Measurements from ENCODE around the gene PLA2G1B. TPM values are rescaled to one million over a fixed set of nuclear protein-coding genes. Genes with fewer than 3 reads are reported as not detected.
A peak's percentile ranks its signal among the peaks of the same experiment; 100 is the strongest.

PLA2G1B gene
- total RNA-seq, 1 experiment from 2014 or later = not detected

DNA sequence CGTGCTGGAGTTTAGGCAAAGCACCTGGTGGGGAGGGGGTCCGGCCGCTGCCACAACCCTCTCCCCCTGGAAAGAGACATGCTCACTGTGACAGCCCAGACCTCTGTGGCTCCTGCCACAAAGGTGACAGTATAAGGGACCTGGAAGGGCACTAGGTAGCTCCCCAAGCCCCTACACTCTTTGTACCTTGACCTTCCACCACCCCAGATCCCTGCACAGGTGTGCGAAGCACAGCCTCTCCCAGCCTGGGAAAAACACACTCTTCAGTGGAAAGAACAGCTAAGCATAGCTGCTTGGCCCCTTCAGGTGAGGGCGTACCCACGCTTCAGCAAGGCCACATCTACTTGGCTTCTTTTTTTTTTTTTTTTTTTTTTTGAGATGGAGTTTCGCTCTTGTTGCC is 4.9 kb upstream of the PLA2G1B start:
- no peak for DNase-seq (ENCODE audit: extremely low read depth, low read depth)

- DNase-seq (ENCODE audit: extremely low read depth, low read depth) = no peak
These were observed 4.5 kb upstream of the PLA2G1B start for GRCh38 chr12:120332041-120332440.

DNA sequence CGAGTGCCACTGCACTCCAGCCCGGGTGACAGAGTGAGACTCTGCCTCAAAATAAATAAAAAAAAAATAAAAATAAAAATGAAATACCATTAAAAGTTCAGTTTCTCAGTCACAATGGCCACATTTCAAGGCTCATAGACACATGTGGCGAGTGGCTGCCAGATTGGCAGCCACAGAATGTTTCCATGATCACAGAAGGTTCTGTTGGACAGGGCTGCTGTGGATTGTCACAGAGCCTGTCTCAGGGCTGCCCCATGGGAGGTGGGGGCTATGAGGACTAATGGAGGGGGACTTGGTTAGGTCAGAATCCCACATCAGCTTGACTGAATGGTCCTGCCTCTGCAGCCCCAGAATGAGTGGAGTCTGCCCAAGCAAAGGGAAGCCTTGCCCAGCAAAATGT is 3.8 kb upstream of the PLA2G1B start:
- no peak for DNase-seq (ENCODE audit: extremely low read depth, low read depth)

GRCh38 chr12:120328228-120328627 is 649 bp upstream of the PLA2G1B start:
- DNase-seq (ENCODE audit: extremely low read depth, low read depth) = no peak

DNA sequence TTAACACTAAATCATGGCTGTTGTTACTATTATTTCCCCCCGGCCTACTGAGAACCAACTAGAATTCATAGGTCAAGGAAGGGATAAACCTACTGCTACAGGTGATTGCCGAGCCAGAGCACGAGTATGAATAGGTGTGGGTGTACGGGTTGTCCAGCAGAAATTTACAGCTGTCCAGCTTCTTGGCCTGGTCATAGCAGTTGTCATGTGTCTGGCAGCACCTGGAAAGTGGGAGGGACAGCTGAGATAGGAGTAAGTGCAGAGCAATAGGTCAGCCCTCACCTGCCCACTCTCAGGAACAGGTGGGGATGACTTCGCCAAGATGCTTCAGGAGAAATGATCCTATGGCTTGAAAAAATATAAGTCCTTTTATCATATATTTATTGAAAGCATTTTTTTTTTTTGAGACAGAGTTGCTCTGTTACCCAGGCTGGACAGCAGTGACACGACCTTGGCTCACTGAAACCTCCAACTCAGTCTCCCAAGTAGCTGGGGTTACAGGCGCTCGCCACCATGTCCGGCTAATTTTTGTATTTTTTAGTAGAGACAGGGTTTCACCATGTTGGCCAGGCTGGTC is 2.6 kb downstream of the PLA2G1B start:
- no peak for DNase-seq (ENCODE audit: extremely low read depth, low read depth)

DNA sequence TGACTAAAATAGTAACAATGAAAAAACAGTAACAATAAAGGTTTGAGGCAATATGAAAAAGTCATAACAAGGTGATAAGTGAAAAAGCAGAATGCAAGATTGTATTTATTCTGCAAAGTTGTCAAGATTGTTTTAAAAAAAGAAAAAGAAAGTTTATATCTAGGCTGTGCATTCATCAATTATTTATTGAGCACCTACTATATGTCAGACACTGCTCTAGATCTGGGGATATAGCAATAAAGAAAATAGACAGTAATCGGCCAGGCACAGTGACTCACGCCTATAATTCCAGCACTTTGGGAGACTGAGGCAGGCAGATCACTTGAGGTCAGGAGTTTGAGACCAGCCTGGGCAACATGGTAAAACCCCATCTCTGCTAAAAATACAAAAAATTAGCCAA is 3.8 kb downstream of the PLA2G1B start:
- DNase-seq (ENCODE audit: extremely low read depth, low read depth) = no peak

GRCh38 chr12:120321382-120322202 is 6.0 kb downstream of the PLA2G1B start:
- DNase-seq (ENCODE audit: extremely low read depth, low read depth) = no peak

- DNase-seq (ENCODE audit: extremely low read depth, low read depth) = peak; percentile 100
These were observed 10.1 kb downstream of the PLA2G1B start for GRCh38 chr12:120317224-120318105.

- no peak for DNase-seq (ENCODE audit: extremely low read depth, low read depth)
These were observed 10.8 kb downstream of the PLA2G1B start for GRCh38 chr12:120316798-120317223.

DNA sequence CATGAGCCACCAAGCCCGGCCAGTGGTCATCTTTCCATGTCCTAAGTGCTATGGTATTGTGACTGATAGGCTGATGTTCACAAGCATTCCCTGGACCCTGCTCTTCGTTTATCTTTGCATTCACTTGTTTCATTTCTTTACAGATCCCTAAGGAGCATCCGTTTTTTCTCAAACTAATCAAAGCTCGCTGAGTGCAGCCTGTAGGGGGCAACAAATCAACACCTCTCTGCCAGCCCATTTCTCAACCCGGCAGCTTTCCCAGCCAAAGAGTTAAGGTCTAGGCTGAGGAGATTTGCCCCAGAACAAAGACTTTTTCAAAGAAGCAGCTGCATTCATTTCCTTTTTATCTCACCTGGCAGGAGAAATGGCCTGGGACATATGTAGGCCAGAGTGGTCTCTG is 13.4 kb downstream of the PLA2G1B start:
- no peak for DNase-seq (ENCODE audit: extremely low read depth, low read depth)

- peak; percentile 95 for DNase-seq (ENCODE audit: extremely low read depth, low read depth)
These were observed 25.4 kb downstream of the PLA2G1B start, which contains the start of gene SIRT4 for GRCh38 chr12:120301962-120302815. Gene SIRT4 (plus strand): TSS chr12:120302321. CDS start chr12:120303562, 1,241 bp downstream.

DNA sequence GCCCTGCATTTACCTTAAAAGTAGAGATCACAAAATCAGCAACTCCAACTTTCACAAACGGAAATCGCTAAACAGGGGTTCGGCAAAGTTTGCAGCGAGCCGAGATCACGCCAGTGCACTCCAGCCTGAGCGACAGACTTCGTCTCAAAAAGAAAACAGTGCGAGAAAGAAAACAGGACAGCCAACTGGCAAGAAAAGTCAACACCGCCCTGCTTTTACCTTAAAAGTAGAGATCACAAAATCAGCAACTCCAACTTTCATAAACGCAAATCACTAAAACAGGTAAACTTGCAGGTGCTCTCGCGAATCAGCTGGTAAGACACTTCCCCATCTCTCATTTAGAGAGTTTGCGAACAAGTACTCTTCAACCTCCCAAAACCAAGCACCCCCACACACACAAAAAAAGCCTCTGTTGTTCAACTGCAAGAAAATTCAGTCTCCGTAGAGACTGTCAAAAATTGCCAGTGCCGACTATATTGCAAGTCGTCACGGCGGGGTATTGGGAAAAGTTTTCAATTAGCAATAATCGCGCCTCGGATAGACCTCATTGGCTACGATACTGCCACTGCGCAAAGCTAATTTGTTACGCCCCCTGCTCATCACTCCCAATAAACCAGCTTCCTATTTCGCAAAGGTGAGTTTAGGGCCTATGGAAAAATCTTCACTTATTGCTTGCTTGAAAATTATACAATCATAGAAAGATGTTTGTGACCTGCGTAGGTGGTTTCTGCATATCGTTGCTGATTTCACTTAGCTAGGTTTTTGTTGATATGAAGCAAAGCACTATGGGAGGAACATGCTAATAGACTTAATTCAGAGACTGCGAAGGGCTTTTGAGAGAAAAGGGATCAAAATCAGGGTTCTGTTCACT is 34.7 kb downstream of the PLA2G1B start, which contains the start of gene RNU4-1:
RNU4-1 (minus strand) TSS at position 577 of the 871 bp plus-strand sequence.
- peak; percentile 96 for DNase-seq (ENCODE audit: extremely low read depth, low read depth)

DNA sequence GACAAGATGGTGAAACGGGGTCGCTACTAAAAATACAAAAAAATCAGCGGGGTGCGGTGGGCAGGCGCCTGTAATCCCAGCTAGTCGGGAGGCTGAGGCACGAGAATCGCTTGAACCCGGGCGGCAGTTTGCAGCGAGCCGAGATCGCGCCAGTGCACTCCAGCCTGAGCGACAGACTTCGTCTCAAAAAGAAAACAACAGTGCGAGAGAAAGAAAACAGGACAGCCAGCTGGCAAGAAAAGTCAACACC is 35.2 kb downstream of the PLA2G1B start:
- DNase-seq (ENCODE audit: extremely low read depth, low read depth) = no peak

DNA sequence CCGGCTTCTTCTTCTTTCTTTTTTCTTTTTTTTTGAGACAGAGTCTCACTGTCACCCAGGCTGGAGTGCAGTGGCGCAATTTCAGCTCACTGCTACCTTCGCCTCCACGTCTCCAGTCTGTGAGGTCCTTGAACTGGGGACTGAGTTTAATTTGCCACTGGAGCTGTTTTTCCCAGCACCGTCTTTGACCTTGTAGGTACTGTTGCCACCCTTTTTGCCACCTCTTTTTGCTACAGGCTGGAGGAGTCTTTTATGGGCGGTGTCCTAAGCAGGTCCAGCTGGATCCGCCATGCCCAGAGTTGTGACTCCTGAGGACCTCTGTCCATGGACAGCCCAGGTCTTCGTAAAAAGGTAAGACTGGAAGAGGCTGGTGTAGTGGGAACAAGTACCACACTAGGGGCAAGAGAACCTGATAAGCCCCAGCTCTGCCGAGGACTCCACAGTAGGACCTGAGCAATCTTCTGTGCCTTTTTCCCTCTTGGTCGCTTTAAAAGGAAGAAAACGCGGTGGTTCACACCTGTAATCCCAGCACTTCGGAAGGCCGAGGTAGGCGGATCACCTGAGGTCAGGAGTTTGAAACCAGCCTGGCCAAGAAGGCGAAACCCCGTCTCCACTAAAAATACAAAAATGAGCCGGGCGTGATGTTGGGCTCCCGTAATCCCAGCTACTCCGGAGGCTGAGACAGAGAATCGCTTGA is 36.8 kb downstream of the PLA2G1B start:
- no peak for DNase-seq (ENCODE audit: extremely low read depth, low read depth)

- no peak for DNase-seq (ENCODE audit: extremely low read depth, low read depth)
These were observed 40.1 kb downstream of the PLA2G1B start for GRCh38 chr12:120287491-120287890.

- no peak for DNase-seq (ENCODE audit: extremely low read depth, low read depth)
These were observed 40.6 kb downstream of the PLA2G1B start for GRCh38 chr12:120286768-120287490.

DNA sequence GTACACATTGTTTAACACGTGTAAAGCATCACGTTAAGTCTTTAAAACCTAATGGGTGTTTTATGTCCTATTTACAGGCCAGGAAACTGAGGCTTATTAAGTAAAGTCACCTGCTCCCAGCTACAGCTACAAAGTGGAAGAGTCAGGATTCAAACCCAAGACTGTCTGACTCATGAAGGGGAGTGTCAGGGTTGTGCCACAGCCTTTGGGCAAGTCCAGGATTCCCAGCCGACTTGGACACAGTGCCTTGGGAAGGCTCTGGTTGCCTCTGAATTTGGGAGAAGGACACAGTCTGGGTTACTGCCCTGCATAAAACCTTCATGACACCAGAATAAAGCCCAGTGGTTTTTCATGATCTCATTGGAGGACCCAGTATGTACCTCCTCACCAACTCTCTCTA is 43.2 kb downstream of the PLA2G1B start:
- no peak for DNase-seq (ENCODE audit: extremely low read depth, low read depth)

- no peak for DNase-seq (ENCODE audit: extremely low read depth, low read depth)
These were observed 44.3 kb downstream of the PLA2G1B start for GRCh38 chr12:120283318-120283717.

All from NCI-H460 (cell line).